RWPE2 (cell line): ENCODE data around the gene CALD1.

ENCODE experiments used
- ATAC-seq: fragments of 200-7000 bp; cut with Tn5 transposase; 3 replicates; pipeline ENCODE4 v1.9.1; 2021; ENCODE audit warnings: low read depth
- DNase-seq: peaks from one replicate; pipeline ENCODE4 v3.0.0-alpha.2; 2020; ENCODE audit warnings: low spot score
- H3K27ac ChIP-seq: fragments of 450-650 bp; 2 replicates; pipeline ENCODE4 v1.5.1; 2017; ENCODE audit warnings: mild to moderate bottlenecking; ENCODE audit not compliant: poor library complexity, severe bottlenecking
- H3K27me3 ChIP-seq: fragments of 250-450 bp; sonication (Bioruptor Pico); 2 replicates; pipeline ENCODE4 v1.5.1; 2021; ENCODE audit warnings: mild to moderate bottlenecking, moderate library complexity; ENCODE audit not compliant: insufficient read depth, poor library complexity, severe bottlenecking
- H3K36me3 ChIP-seq: fragments of 250-450 bp; sonication (Bioruptor Pico); 2 replicates; pipeline ENCODE4 v1.5.1; 2020; ENCODE audit warnings: low read depth, mild to moderate bottlenecking, moderate library complexity
- H3K4me1 ChIP-seq: fragments of 250-450 bp; sonication (Bioruptor Pico); 2 replicates; pipeline ENCODE4 v1.5.1; 2021; ENCODE audit warnings: mild to moderate bottlenecking, moderate library complexity; ENCODE audit not compliant: insufficient read depth, poor library complexity, severe bottlenecking
- H3K4me3 ChIP-seq: fragments of 250-450 bp; sonication (Bioruptor Pico); 2 replicates; pipeline ENCODE4 v1.5.1; 2021; ENCODE audit warnings: mild to moderate bottlenecking, moderate library complexity; ENCODE audit not compliant: severe bottlenecking
- H3K9me3 ChIP-seq: fragments of 250-450 bp; sonication (Bioruptor Pico); 2 replicates; pipeline ENCODE4 v1.5.1; 2021; ENCODE audit warnings: mild to moderate bottlenecking, moderate library complexity; ENCODE audit not compliant: severe bottlenecking
- CTCF ChIP-seq: fragments of 450-650 bp; IDR thresholded peaks from one replicate; pipeline ENCODE4 v1.5.1; 2017; ENCODE audit warnings: mild to moderate bottlenecking, moderate library complexity; ENCODE audit not compliant: poor library complexity, severe bottlenecking

The CALD1 gene

GRCh38 chr7:134736381-134736780 lies 43.1 kb upstream of the CALD1 start:
- no peak overlapping the region for H3K4me3 ChIP-seq
- no peaks in the 10 kb centered on the region for H3K36me3 ChIP-seq
- TF ChIP-seq CTCF: no peak
- DNase-seq: no peak
- H3K27me3 ChIP-seq: no peaks in the 10 kb centered on the region
- ATAC-seq: no peak
- H3K27ac ChIP-seq: no peak overlapping the region
- H3K9me3 ChIP-seq: no peaks in the 10 kb centered on the region
- H3K4me1 ChIP-seq: no peaks in the 10 kb centered on the region

- Histone ChIP-seq H3K27me3 (no peaks in the 10 kb centered on the region), H3K36me3 (no peaks in the 10 kb centered on the region), H3K27ac (peak overlapping the region; percentile 5), H3K4me1 (peaks cover 13% of the 10 kb centered on the region), H3K4me3 (no peak overlapping the region), H3K9me3 (no peaks in the 10 kb centered on the region)
- DNase-seq (no peak), ATAC-seq (no peak; the same call in 2 of the 3 replicates)
- no peak for TF ChIP-seq CTCF
These were observed 41.7 kb upstream of the CALD1 start for GRCh38 chr7:134737566-134738345.

- DNase-seq: no peak
- no peak for ATAC-seq
- Histone ChIP-seq H3K36me3 (no peaks in the 10 kb centered on the region), H3K4me1 (peaks cover 13% of the 10 kb centered on the region), H3K4me3 (no peak overlapping the region), H3K9me3 (no peaks in the 10 kb centered on the region), H3K27ac (no peak overlapping the region), H3K27me3 (no peaks in the 10 kb centered on the region)
- no peak for TF ChIP-seq CTCF
These were observed 40.1 kb upstream of the CALD1 start for GRCh38 chr7:134739362-134739761.

- Histone ChIP-seq H3K4me3 (no peak overlapping the region), H3K36me3 (no peaks in the 10 kb centered on the region), H3K27me3 (no peaks in the 10 kb centered on the region), H3K9me3 (no peaks in the 10 kb centered on the region), H3K4me1 (peaks cover 13% of the 10 kb centered on the region), H3K27ac (no peak overlapping the region)
- TF ChIP-seq CTCF: no peak
- DNase-seq (no peak), ATAC-seq (no peak)
These were observed 39.1 kb upstream of the CALD1 start for GRCh38 chr7:134740376-134740775.
